GM12872 (cell line): ENCODE measurements around the gene HMOX1.

Source experiments
- TF ChIP-seq, protein P1 (sequence below): IDR thresholded peaks from 3 replicates; pipeline ENCODE4 v1.5.1; 2011; ENCODE audit warnings: low read depth, mild to moderate bottlenecking, low read length, moderate library complexity; ENCODE audit not compliant: insufficient read depth

Gene HMOX1

DNA sequence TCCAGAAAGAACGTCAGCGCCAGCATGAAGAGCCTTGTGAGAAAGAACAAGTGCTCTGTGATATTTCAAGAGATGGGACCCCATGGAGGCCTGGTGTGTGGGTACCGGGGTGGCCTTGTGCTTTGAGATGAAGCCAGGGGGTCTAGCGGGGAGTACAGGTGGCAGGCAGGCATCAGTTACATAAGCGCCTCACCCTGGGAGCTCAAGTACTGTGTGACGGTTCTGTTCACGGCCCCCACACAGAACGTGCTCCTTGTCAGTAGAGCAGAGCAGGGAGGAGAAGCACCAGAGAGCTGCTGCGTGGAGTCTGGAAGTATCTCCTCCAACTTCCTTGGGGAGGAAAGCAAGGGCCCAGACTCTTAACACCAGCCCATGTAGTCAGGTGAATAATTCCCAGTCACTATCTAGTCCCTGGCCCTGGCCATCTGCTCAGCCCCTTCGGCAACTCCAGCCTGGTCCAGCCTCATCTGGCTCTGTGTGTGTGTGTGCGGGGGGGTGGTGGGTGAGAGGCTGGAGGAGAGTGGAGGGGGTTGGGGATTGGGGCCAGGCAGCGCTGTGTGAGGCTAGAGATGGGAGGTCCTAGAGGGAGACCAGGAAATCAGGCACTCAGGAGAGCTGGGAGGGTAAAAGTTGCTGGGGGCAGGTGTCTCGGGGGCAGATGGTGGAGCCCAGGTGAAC, 51.5 kb downstream of the HMOX1 start:
- TF ChIP-seq, protein P1, sequence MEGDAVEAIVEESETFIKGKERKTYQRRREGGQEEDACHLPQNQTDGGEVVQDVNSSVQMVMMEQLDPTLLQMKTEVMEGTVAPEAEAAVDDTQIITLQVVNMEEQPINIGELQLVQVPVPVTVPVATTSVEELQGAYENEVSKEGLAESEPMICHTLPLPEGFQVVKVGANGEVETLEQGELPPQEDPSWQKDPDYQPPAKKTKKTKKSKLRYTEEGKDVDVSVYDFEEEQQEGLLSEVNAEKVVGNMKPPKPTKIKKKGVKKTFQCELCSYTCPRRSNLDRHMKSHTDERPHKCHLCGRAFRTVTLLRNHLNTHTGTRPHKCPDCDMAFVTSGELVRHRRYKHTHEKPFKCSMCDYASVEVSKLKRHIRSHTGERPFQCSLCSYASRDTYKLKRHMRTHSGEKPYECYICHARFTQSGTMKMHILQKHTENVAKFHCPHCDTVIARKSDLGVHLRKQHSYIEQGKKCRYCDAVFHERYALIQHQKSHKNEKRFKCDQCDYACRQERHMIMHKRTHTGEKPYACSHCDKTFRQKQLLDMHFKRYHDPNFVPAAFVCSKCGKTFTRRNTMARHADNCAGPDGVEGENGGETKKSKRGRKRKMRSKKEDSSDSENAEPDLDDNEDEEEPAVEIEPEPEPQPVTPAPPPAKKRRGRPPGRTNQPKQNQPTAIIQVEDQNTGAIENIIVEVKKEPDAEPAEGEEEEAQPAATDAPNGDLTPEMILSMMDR = no peak

- TF ChIP-seq, protein P1 = no peak
These were observed 53.3 kb downstream of the HMOX1 start for GRCh38 chr22:35434061-35434710.

DNA sequence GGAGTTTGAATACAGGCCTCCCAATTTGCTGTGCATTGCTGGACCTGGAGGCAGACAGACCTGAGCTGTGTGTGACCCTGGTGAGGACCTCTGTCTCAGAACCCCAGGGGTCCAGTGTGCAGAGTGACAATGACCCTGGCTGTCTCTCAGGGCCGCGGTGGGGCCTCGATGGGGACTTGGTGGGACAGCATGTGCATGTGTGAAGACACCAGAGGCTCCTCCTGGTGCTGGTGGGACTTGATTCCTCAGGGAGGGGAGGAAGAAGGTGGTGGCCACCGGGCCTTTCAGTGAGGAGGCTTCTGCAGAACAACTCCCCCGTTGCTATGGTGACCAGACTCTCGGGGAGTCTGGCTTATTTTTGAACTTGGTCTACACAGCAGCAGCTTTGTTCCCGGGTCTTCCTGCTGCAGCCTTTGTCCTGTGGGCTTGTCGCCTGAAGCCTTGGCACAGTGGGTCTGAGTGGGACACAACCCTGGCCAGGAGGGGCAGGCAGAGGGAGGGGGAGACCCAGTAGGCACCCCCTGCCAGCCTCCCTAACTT, 54.4 kb downstream of the HMOX1 start:
- TF ChIP-seq, protein P1 = no peak

GRCh38 chr22:35436421-35436820, 55.5 kb downstream of the HMOX1 start:
- TF ChIP-seq, protein P1 = no peak

GRCh38 chr22:35437049-35437448, 56.2 kb downstream of the HMOX1 start:
- TF ChIP-seq, protein P1 = no peak

DNA sequence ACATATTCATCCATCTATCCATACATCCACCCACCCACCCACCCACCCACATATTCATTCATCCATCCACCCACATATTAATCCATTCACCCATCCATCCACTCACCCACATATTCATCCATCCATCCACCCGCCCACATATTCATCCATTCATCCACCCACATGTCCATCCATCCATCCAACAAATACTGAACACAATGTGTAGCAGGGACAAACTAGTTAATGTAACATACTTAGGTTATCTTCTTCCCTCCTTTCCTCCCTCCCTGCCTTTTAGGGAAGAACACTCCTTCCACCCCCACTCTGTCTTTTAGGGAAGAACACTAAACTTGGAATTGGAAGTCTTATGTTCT, 58.4 kb downstream of the HMOX1 start:
- TF ChIP-seq, protein P1 = no peak

DNA sequence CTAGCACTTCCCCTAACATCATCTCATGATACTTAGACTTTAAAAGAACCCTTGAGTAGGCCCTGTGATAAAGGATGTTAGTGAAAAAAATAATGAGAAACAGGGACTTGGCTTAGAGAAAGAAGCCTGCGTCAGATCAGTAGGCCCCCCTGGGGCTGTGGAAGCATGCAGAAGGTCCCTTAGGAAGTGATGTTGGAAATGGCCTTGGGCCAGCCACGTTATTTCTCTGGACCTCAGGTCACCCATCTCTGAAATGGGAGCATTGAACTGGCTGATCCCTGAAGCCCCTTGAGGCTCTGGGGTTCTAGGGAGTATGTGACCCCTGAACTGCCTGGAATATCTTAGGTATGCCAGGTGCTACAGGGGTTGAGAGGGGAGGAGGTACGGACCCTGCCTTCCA, 59.2 kb downstream of the HMOX1 start:
- TF ChIP-seq, protein P1 = no peak
